SKM-1 (cell line): ENCODE data around the gene PAPPA.

ENCODE experiments used
- DNase-seq: peaks from one replicate; lab custom pipeline; 2025; ENCODE audit not compliant: unreplicated experiment; lab: John Stamatoyannopoulos, UW

Gene PAPPA

GRCh38 chr9:116151199-116151598 lies 2.4 kb upstream of the PAPPA start:
- no peak for DNase-seq

- DNase-seq = no peak
Observed at GRCh38 chr9:116151966-116152381, 1.6 kb upstream of the PAPPA start.

- DNase-seq = no peak
Observed at GRCh38 chr9:116152390-116152789, 1.2 kb upstream of the PAPPA start.

- DNase-seq = no peak
Observed at GRCh38 chr9:116152941-116153764, 438 bp upstream of the PAPPA start.

- no peak for DNase-seq
Observed at GRCh38 chr9:116154334-116154975, 864 bp downstream of the PAPPA start.

- no peak for DNase-seq
Observed at GRCh38 chr9:116154976-116155697, 1.5 kb downstream of the PAPPA start.

GRCh38 chr9:116155698-116156039 lies 2.1 kb downstream of the PAPPA start:
- DNase-seq = no peak

- no peak for DNase-seq
Observed at GRCh38 chr9:116156621-116157314, 3.2 kb downstream of the PAPPA start.

- DNase-seq = no peak
Observed at GRCh38 chr9:116157436-116158138, 4.0 kb downstream of the PAPPA start.

- DNase-seq = no peak
Observed at GRCh38 chr9:116160676-116161571, 7.3 kb downstream of the PAPPA start.

GRCh38 chr9:116162241-116162781 lies 8.7 kb downstream of the PAPPA start:
- no peak for DNase-seq

- no peak for DNase-seq
Observed at GRCh38 chr9:116163293-116164055, 9.9 kb downstream of the PAPPA start.

GRCh38 chr9:116165912-116166311 lies 12.3 kb downstream of the PAPPA start:
- no peak for DNase-seq

GRCh38 chr9:116166713-116167112 lies 13.1 kb downstream of the PAPPA start:
- no peak for DNase-seq

GRCh38 chr9:116168231-116168630 lies 14.6 kb downstream of the PAPPA start:
- DNase-seq = no peak

- DNase-seq = no peak
Observed at GRCh38 chr9:116172216-116172615, 18.6 kb downstream of the PAPPA start.

GRCh38 chr9:116174347-116174746 lies 20.8 kb downstream of the PAPPA start:
- DNase-seq = no peak

GRCh38 chr9:116175614-116176013 lies 22.0 kb downstream of the PAPPA start:
- DNase-seq = no peak
